NCI-H2081 (cell line): ENCODE data around the gene CDKAL1.

Source experiments
- DNase-seq, 2 experiments: peaks; one replicate each; lab custom pipeline; 2025; lab: John Stamatoyannopoulos, UW

Gene CDKAL1

GRCh38 chr6:21138336-21139069 lies 604.2 kb downstream of the CDKAL1 start:
- DNase-seq = no peak

DNA sequence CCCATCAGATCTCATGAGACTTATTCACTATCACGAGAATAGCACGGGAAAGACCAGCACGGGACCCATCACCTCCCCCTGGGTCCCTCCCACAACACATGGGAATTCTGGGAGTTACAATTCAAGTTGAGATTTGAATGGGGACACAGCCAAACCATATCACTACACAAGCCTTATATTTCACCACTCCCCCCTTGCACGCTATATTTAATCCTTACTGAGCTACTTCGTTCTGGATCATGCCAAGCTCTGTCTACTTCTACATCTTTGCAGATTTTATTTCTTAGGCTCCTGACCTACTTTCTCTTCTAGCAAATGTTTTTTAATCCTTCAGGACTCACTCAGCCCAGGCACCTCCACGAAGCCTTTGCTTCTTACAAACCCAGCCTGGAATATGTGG lies 606.7 kb downstream of the CDKAL1 start:
- no peak for DNase-seq

GRCh38 chr6:21141616-21142303 lies 607.5 kb downstream of the CDKAL1 start:
- DNase-seq = no peak

- no peak for DNase-seq
These were observed 608.5 kb downstream of the CDKAL1 start for GRCh38 chr6:21142741-21143140.

DNA sequence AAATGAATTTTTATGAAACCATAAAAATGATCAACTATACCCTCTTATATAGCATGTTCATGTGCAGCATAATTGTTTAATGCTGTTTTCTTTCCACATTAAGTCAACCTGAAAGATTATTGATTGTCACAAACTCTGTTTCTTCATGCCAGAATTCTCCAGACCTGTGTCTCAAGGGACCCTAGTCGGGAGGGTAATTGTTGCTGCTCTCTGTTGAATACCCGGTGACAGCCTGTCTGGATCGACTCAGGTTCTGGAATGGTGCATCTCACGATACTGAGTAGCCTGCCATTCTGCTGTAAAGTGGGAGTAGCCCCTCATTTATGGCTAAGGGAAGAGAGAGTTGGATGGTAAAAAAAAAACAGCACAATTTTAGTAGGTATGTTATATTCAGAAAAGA lies 609.4 kb downstream of the CDKAL1 start:
- no peak for DNase-seq

- no peak for DNase-seq
These were observed 610.7 kb downstream of the CDKAL1 start for GRCh38 chr6:21144928-21145327.

GRCh38 chr6:21147995-21148394 lies 613.7 kb downstream of the CDKAL1 start:
- peak in 1 of 2 experiments; percentile 61 for DNase-seq

DNA sequence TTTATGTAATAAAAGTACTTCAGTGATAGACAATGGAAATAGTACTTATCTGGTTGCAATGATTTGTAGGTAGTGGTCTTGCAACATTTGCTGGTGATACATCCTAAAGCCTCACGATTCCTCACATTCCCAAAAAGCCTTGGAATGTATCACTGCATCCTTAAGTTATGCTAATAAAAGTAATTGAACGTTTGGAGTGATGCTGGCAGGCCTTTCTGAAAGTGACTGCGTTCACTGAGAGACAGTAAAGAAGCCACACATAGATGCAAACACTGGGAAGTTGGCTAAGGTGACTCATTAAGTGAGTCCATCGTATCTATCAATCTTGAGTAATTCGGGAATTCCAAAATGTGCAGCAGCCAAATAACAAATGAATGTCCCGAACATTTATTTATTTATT lies 615.2 kb downstream of the CDKAL1 start:
- no peak for DNase-seq

DNA sequence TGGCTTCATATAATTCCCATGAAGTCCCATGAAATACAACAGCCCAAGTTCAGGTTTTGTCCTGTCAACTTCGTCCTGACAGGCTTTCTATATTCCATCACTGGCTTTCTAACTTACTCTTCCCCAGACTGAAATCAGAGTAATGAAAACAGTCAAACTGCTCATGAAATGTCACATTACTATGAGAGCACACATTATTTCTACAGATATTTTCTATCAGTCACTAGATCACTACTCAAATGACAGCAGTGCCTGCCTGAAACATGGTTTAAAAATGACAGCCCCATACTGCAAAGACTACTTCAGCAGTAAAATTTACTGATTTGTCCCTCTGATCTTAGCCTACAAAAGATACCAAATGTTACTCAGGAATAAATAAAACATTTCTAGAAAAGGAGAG lies 616.4 kb downstream of the CDKAL1 start:
- DNase-seq = no peak

- no peak for DNase-seq
These were observed 616.9 kb downstream of the CDKAL1 start for GRCh38 chr6:21151119-21151518.

DNA sequence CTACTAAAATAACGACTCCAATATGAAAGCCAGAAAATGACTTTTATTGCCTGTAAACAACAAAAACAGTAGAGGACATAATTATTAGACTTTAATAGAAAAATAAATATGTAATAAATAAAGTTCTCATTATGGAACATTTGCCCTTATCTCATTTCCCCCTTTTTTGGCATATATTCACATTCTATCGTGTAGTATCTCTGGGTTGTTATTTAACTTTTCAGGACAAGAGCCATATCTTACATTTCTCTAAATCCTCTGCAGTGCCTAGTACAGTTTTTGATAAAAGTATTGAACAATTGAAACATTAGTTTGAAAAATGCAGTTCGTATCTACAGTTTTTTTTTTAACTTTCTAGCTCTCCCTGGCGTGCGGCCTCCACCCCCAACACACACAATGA lies 617.3 kb downstream of the CDKAL1 start:
- DNase-seq = no peak

- no peak for DNase-seq
These were observed 623.1 kb downstream of the CDKAL1 start for GRCh38 chr6:21157186-21157929.

DNA sequence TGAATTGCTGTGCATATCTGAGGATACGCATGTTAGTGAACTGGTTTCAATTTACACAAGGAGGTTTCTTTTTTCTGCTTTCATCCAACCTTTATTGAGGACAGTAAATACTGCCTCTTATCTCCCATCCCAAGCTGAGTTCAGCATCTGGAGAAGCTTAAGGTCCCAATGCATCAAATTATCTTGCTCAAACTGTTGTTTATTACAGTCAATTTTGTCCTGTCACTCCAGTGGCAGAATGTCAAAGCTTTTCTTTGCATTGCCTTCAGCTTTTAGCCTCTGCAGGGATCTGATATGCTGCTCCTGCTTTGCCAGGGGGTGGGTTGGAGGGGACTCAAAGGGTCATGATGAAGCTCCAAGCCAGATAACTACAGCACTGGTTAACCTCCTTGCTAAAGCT lies 623.9 kb downstream of the CDKAL1 start:
- DNase-seq = no peak

DNA sequence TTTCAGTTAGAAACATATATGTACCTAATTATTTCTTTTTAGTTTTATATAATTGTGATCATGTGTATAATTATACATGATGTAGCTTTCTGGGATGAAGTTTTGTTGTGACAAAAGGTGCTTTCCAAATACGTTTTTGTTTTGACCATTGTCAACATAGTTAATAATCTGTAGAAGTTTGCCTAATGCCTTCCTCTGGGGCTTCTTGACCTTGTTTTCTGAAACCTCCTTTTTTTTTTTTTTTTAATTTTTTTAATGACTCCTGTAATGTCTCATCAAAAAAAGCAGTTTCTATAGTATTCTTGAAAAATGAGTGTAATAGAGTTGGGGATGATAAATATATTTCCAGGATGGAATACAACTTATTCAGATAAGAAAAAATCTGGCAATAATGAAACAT lies 624.6 kb downstream of the CDKAL1 start:
- DNase-seq = no peak

DNA sequence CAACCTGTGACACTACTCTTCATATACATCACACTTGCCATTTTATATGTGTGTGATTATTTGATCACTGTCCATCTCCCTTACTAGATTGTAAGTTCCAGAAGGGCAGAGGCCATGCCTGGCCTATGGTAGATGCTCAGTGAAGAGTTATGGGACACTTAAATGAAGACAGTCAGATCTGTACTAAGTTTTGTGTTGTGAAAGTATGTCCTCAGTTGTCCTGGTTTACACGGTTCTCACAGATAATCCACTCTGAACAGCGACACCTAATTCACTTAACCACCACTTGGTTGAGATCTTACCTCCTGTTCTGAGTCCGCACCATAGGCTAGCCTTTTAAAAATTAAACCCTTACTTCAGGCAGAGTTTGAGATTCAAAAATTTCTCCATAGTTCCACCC lies 625.2 kb downstream of the CDKAL1 start:
- DNase-seq = no peak

DNA sequence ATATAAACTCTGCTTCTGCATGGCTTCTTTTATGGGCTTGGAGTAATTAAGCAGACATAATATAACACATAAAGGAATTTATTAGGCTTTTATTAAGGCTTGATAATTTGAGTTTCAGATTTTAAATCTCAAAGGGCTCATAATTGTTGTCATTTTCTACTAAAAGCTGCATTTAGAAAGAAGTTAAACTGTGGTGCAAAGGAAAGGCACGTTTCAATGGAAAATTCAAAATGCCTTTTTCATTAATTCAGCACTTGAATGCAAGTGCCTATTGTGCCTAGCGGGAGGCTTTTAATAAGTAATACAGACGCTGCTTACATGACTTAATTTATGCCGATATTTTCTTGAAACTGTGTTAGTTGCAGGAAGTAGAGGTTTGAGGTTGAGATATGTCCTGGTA lies 627.5 kb downstream of the CDKAL1 start:
- no peak for DNase-seq

GRCh38 chr6:21163110-21163837 lies 629.0 kb downstream of the CDKAL1 start:
- DNase-seq = no peak

DNA sequence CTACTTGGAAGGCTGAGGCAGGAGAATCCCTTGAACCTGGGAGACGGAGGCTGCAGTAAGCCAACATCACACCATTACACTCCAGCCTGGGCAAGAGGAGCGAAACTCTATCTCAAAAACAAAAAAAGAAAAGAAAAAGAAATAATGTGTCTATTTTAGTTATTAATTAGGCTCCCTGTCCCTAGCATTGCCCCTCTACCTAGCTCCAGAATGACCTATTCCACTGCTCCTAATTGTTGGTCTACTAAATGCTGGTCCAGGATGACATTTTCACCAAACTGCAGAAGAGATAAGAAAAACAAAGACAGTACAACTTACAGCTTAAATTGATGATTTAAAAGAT lies 629.6 kb downstream of the CDKAL1 start:
- no peak for DNase-seq

GRCh38 chr6:21164768-21165326 lies 630.6 kb downstream of the CDKAL1 start:
- no peak for DNase-seq

DNA sequence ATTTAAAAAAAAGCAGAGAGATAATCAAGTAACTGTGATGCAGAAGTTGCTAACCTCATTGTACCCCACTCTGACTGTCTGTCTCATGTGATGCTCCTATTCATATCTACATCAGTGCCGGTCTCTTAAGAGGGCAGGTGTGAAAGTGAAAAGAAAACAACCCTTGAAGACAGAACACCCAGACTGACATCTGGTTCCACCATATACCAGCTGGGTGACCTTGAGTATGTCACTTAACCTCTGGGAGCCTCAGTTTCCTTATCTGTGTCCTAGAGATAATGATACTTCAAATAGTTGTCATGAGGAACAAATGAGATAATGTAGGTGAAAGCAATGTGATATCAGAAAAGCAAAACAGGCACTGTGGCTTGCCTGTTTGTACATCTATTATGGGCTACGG lies 632.5 kb downstream of the CDKAL1 start:
- DNase-seq = no peak

GRCh38 chr6:21167790-21168189 lies 633.5 kb downstream of the CDKAL1 start:
- no peak for DNase-seq

- DNase-seq = no peak
These were observed 637.5 kb downstream of the CDKAL1 start for GRCh38 chr6:21171801-21172200.
